GM12878 (cell line): ENCODE results near the gene TROAP. TPM values are rescaled to one million over a fixed set of nuclear protein-coding genes. Genes with fewer than 3 reads are reported as not detected.
"Not testable (repeated sequence)": the region's sequence is repeated elsewhere in the genome, so short reads cannot be mapped to it uniquely, and the experiment has no call there.

Source experiments
- ATAC-seq: fragments of 200-7000 bp; cut with Tn5 transposase; 3 replicates; pipeline ENCODE4 v1.9.1; 2020; ENCODE audit warnings: mild to moderate bottlenecking, moderate library complexity
- BruUV-seq: library from RNA; stranded (reverse); fragments of 400-500 nt; replicated peaks from 2 replicates; lab custom pipeline; 2021; lab: Mats Ljungman, UMichigan
- CTCF ChIA-PET: fragments of 300-600 bp; sonication (Branson Sonifier 250); formaldehyde crosslinking; extraction: SDS; loops from one replicate; lab custom pipeline; 2021; ENCODE audit warnings: inconsistent platforms; lab: Yijun Ruan, JAX
- POLR2A ChIA-PET: fragments of 350-600 bp; formaldehyde crosslinking; extraction: SDS; loops from one replicate; lab custom pipeline; 2021; ENCODE audit warnings: inconsistent platforms; lab: Charles Lee
- RAD21 ChIA-PET: fragments of 300-600 bp; sonication (Branson Sonifier 250); formaldehyde crosslinking; loops from one replicate; lab custom pipeline; 2023; ENCODE audit warnings: antibody characterized with exemption; ENCODE audit not compliant: unreplicated experiment; lab: Charles Lee
- SMC1A ChIA-PET: fragments of 300-600 bp; sonication (Branson Sonifier 250); formaldehyde crosslinking; loops from one replicate; lab custom pipeline; 2023; ENCODE audit not compliant: unreplicated experiment, uncharacterized antibody; lab: Charles Lee
- DNase-seq: peaks from one replicate; pipeline ENCODE4 v3.0.0-alpha.2; 2011; ENCODE audit warnings: low read depth, low spot score
- FAIRE-seq: peaks from 3 replicates; lab custom pipeline; 2011; peaks lifted over from hg19 to GRCh38; lab: Jason Lieb, UNC
- H2AFZ ChIP-seq: 2 replicates; pipeline ENCODE4 v1.6.0; 2011; ENCODE audit warnings: low read depth, low read length, control low read depth; ENCODE audit not compliant: control insufficient read depth
- H3K27ac ChIP-seq: 2 replicates; pipeline ENCODE4 v1.5.1; 2011; ENCODE audit warnings: control low read depth; ENCODE audit not compliant: control insufficient read depth, insufficient read depth
- H3K27me3 ChIP-seq, 2 experiments: replicated peaks in 1 of 2; 2 replicates each; pipeline versions ENCODE4 v1.6.0 to v1.6.1; 2011; ENCODE audit warnings: low read length in 1 of 2; ENCODE audit not compliant: control insufficient read depth in 2 of 2, insufficient read depth in 2 of 2
- H3K36me3 ChIP-seq, 2 experiments: 2 replicates each; pipeline ENCODE4 v1.5.1; 2011; ENCODE audit warnings: low read length in 1 of 2; ENCODE audit not compliant: control insufficient read depth in 2 of 2, insufficient read depth in 2 of 2
- H3K4me1 ChIP-seq: 2 replicates; pipeline ENCODE4 v1.6.1; 2011; ENCODE audit warnings: mild to moderate bottlenecking, low read length, moderate library complexity, mixed read lengths; ENCODE audit not compliant: control insufficient read depth, insufficient read depth
- H3K4me2 ChIP-seq: 2 replicates; pipeline ENCODE4 v1.6.0; 2011; ENCODE audit warnings: control low read depth; ENCODE audit not compliant: control insufficient read depth, insufficient read depth
- H3K4me3 ChIP-seq: fragments of 200-600 bp; sonication (generic); 2 replicates; pipeline ENCODE4 v1.5.1; 2016
- H3K79me2 ChIP-seq: 2 replicates; pipeline ENCODE4 v1.6.0; 2011; ENCODE audit warnings: low read length; ENCODE audit not compliant: control insufficient read depth, insufficient read depth
- H3K9ac ChIP-seq: 2 replicates; pipeline ENCODE4 v1.8.0; 2011; ENCODE audit warnings: low read length, control low read depth, mixed read lengths; ENCODE audit not compliant: control insufficient read depth, insufficient read depth
- H3K9me3 ChIP-seq: replicated peaks from 3 replicates; pipeline ENCODE4 v1.5.1; 2011; ENCODE audit warnings: mild to moderate bottlenecking, low read length; ENCODE audit not compliant: control insufficient read depth, insufficient read depth
- H4K20me1 ChIP-seq: 2 replicates; pipeline ENCODE4 v1.6.0; 2011; ENCODE audit not compliant: control insufficient read depth, insufficient read depth
- WGBS: methylation state at CpG from one replicate; pipeline ENCODE4 v1.1.6; 2016; ENCODE audit warnings: low lambda C conversion rate; ENCODE audit not compliant: insufficient replicate concordance, insufficient coverage; ENCODE audit errors: missing lambda C conversion rate; 5-methylcytosine and 5-hydroxymethylcytosine counted together
- in situ Hi-C: fragments of 300-500 bp; cut with MboI; formaldehyde crosslinking; loops from 9 replicates; pipeline ENCODE4 v1.14.3; 2018; ENCODE audit warnings: mixed read lengths
- intact Hi-C: fragments of 100-400 bp; cut with micrococcal nuclease; formaldehyde crosslinking; loops from one replicate; pipeline ENCODE4 v1.14.2; 2022; ENCODE audit not compliant: unreplicated experiment
- polyA plus RNA-seq, 11 experiments: library from polyadenylated mRNA; depleted of rRNA in 4 of 11; unstranded in 6 of 11; stranded (reverse) in 5 of 11; fragments of >200 nt; fragmentation: Nextera tagmentation in 4 of 11; fragmentation: Illumina TruSeq in 1 of 11; extraction: Ambion mirVana in 4 of 11; extraction: Trizol in 1 of 11; gene quantifications; 1 replicate in 1 of 11; 2 replicates in 10 of 11; pipeline versions ENCODE4 v1.2.1 to v1.2.3, GENCODE V29; 2011 to 2016; ENCODE audit warnings: inconsistent platforms in 2 of 11, missing spikeins in 2 of 11, low read depth in 1 of 11
- total RNA-seq, 4 experiments: library from RNA; depleted of rRNA in 3 of 4; stranded (reverse); fragments of >200 nt in 3 of 4; fragmentation: Illumina TruSeq in 1 of 4; extraction: Trizol in 1 of 4; gene quantifications; 2 replicates each; pipeline versions ENCODE4 v1.2.1 to v1.2.3, GENCODE V29; 2013 to 2021

TROAP gene
- total and polyA plus RNA-seq, 10 of the 15 experiments (the other 5 are each of a cell fraction or from before 2014, with no cell fraction given) = 26.8 to 93.7 (median 52.6) TPM

DNA sequence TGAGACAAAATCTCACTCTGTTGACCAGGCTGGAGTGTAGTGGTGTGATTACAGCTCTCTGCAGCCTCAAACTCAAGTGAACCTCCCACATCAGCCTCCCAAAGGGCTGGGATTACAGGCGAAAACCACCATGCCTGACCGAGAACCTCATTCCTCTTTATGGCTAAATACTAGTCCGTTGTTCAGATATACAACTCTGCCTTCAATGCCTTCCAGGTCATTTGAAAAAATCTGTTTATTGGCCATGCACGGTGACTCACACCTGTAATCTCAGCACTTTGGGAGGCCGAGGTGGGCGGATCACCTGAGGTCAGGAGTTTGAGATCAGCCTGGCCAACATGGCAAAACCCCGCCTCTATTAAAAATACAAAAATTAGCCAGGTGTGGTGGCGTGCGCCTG lies 57.1 kb downstream of the TROAP start:
- H3K27me3 ChIP-seq, RAD21 ChIA-PET: not testable (repeated sequence)
- 94% methylated on average over 9 of the region's 9 CpGs for WGBS

More for the DNA sequence above, 57.1 kb downstream of the TROAP start:
- CTCF ChIA-PET, ATAC-seq, H3K36me3 ChIP-seq, intact Hi-C loops, H4K20me1 ChIP-seq, in situ Hi-C loops, H3K9ac ChIP-seq, H3K4me3 ChIP-seq, H3K4me1 ChIP-seq, FAIRE-seq, H3K9me3 ChIP-seq, SMC1A ChIA-PET, BruUV-seq, POLR2A ChIA-PET, H3K4me2 ChIP-seq, H3K27ac ChIP-seq, DNase-seq, H2AFZ ChIP-seq: not testable (repeated sequence)
- peaks cover 78% of the 10 kb centered on the region for H3K79me2 ChIP-seq

Other genes starting within 250 kb of the TROAP start
Only the 7 nearest of the 11 such genes appear.
- 3,981 and 4,275 TPM in 2 replicates for gene TUBA1B, start 191.9 kb upstream of the TROAP start, total RNA-seq (2014; rRNA removed)
- gene TUBA1B, start 191.9 kb upstream of the TROAP start, total RNA-seq (2014; rRNA removed; fragmentation: Illumina TruSeq; extraction: Trizol) = 2,309 and 2,328 TPM in 2 replicates
- 2,549 and 2,597 TPM in 2 replicates for gene TUBA1B, start 191.9 kb upstream of the TROAP start, total RNA-seq (2021)
- 2,835 and 4,712 TPM in 2 replicates for gene TUBA1B, start 191.9 kb upstream of the TROAP start, polyA plus RNA-seq (2011; rRNA removed)
- gene TUBA1B, start 191.9 kb upstream of the TROAP start, polyA plus RNA-seq (2014; fragmentation: Illumina TruSeq; extraction: Trizol) = 4,423 and 4,647 TPM in 2 replicates
- 1,000 to 10,000 TPM; 2,848 to 3,323 TPM for gene TUBA1B, start 191.9 kb upstream of the TROAP start, polyA plus RNA-seq (2014; fragmentation: Nextera tagmentation; extraction: Ambion mirVana)
- 3,699 TPM in 2 replicates for gene TUBA1B, start 191.9 kb upstream of the TROAP start, polyA plus RNA-seq (2014; rRNA removed)
- 1,000 to 10,000 TPM; 3,405 to 3,731 TPM for gene TUBA1B, start 191.9 kb upstream of the TROAP start, polyA plus RNA-seq (2016; fragmentation: Nextera tagmentation; extraction: Ambion mirVana)
- gene TUBA1A, start 134.2 kb upstream of the TROAP start, total RNA-seq (2014; rRNA removed) = 281 and 336 TPM in 2 replicates
- gene TUBA1A, start 134.2 kb upstream of the TROAP start, total RNA-seq (2014; rRNA removed; fragmentation: Illumina TruSeq; extraction: Trizol) = 188 and 209 TPM in 2 replicates
- 148 and 167 TPM in 2 replicates for gene TUBA1A, start 134.2 kb upstream of the TROAP start, total RNA-seq (2021)
- gene TUBA1A, start 134.2 kb upstream of the TROAP start, polyA plus RNA-seq (2011; rRNA removed) = 78.7 and 129 TPM in 2 replicates
- gene TUBA1A, start 134.2 kb upstream of the TROAP start, polyA plus RNA-seq (2014; fragmentation: Illumina TruSeq; extraction: Trizol) = 340 and 395 TPM in 2 replicates
- 100 to 1,000 TPM; 431 to 496 TPM for gene TUBA1A, start 134.2 kb upstream of the TROAP start, polyA plus RNA-seq (2014; fragmentation: Nextera tagmentation; extraction: Ambion mirVana)
- gene TUBA1A, start 134.2 kb upstream of the TROAP start, polyA plus RNA-seq (2014; rRNA removed) = 259 and 311 TPM in 2 replicates
- gene TUBA1A, start 134.2 kb upstream of the TROAP start, polyA plus RNA-seq (2016; fragmentation: Nextera tagmentation; extraction: Ambion mirVana) = 100 to 1,000 TPM; 200 to 217 TPM
- 449 and 453 TPM in 2 replicates for gene TUBA1C, start 58.2 kb upstream of the TROAP start, total RNA-seq (2014; rRNA removed)
- gene TUBA1C, start 58.2 kb upstream of the TROAP start, total RNA-seq (2014; rRNA removed; fragmentation: Illumina TruSeq; extraction: Trizol) = 333 and 343 TPM in 2 replicates
- gene TUBA1C, start 58.2 kb upstream of the TROAP start, total RNA-seq (2021) = 318 and 323 TPM in 2 replicates
- gene TUBA1C, start 58.2 kb upstream of the TROAP start, polyA plus RNA-seq (2011; rRNA removed) = 406 and 821 TPM in 2 replicates
- 958 and 1,003 TPM in 2 replicates for gene TUBA1C, start 58.2 kb upstream of the TROAP start, polyA plus RNA-seq (2014; fragmentation: Illumina TruSeq; extraction: Trizol)
- 100 to 1,000 TPM; 285 to 374 TPM for gene TUBA1C, start 58.2 kb upstream of the TROAP start, polyA plus RNA-seq (2014; fragmentation: Nextera tagmentation; extraction: Ambion mirVana)
- 716 and 733 TPM in 2 replicates for gene TUBA1C, start 58.2 kb upstream of the TROAP start, polyA plus RNA-seq (2014; rRNA removed)
- 100 to 1,000 TPM; 432 to 449 TPM for gene TUBA1C, start 58.2 kb upstream of the TROAP start, polyA plus RNA-seq (2016; fragmentation: Nextera tagmentation; extraction: Ambion mirVana)
- gene PRPH, start 28.1 kb upstream of the TROAP start, total RNA-seq (2014; rRNA removed) = 0.22 and 0.23 TPM in 2 replicates
- 0.09 TPM in 1 of 2 replicates, not detected in the other for gene PRPH, start 28.1 kb upstream of the TROAP start, total RNA-seq (2014; rRNA removed; fragmentation: Illumina TruSeq; extraction: Trizol)
- gene PRPH, start 28.1 kb upstream of the TROAP start, total RNA-seq (2021) = 0.31 TPM in 1 of 2 replicates, not detected in the other
- not detected in 2 replicates for gene PRPH, start 28.1 kb upstream of the TROAP start, polyA plus RNA-seq (2011; rRNA removed)
- gene PRPH, start 28.1 kb upstream of the TROAP start, polyA plus RNA-seq (2014; fragmentation: Illumina TruSeq; extraction: Trizol) = 0.09 TPM in 1 of 2 replicates, not detected in the other
- gene PRPH, start 28.1 kb upstream of the TROAP start, polyA plus RNA-seq (2014; fragmentation: Nextera tagmentation; extraction: Ambion mirVana) = under 1 TPM; 0.11 to 0.16 TPM
- 0.19 TPM in 1 of 2 replicates, not detected in the other for gene PRPH, start 28.1 kb upstream of the TROAP start, polyA plus RNA-seq (2014; rRNA removed)
- under 1 TPM in 1 of 2 experiments, not detected in 1; 0.45 TPM for gene PRPH, start 28.1 kb upstream of the TROAP start, polyA plus RNA-seq (2016; fragmentation: Nextera tagmentation; extraction: Ambion mirVana)
- not detected in 2 replicates for gene C1QL4, start 13.9 kb downstream of the TROAP start, total RNA-seq (2014; rRNA removed)
- not detected in 2 replicates for gene C1QL4, start 13.9 kb downstream of the TROAP start, total RNA-seq (2014; rRNA removed; fragmentation: Illumina TruSeq; extraction: Trizol)
- not detected in 2 replicates for gene C1QL4, start 13.9 kb downstream of the TROAP start, total RNA-seq (2021)
- gene C1QL4, start 13.9 kb downstream of the TROAP start, polyA plus RNA-seq (2011; rRNA removed) = not detected in 2 replicates
- gene C1QL4, start 13.9 kb downstream of the TROAP start, polyA plus RNA-seq (2014; fragmentation: Illumina TruSeq; extraction: Trizol) = not detected in 2 replicates
- not detected for gene C1QL4, start 13.9 kb downstream of the TROAP start, polyA plus RNA-seq (2014; fragmentation: Nextera tagmentation; extraction: Ambion mirVana)
- 0.05 TPM in 1 of 2 replicates, not detected in the other for gene C1QL4, start 13.9 kb downstream of the TROAP start, polyA plus RNA-seq (2014; rRNA removed)
- gene C1QL4, start 13.9 kb downstream of the TROAP start, polyA plus RNA-seq (2016; fragmentation: Nextera tagmentation; extraction: Ambion mirVana) = not detected
- gene DNAJC22, start 23.6 kb downstream of the TROAP start, total RNA-seq (2014; rRNA removed) = 0.05 and 0.11 TPM in 2 replicates
- 0.09 TPM in 2 replicates for gene DNAJC22, start 23.6 kb downstream of the TROAP start, total RNA-seq (2014; rRNA removed; fragmentation: Illumina TruSeq; extraction: Trizol)
- 0.15 and 0.19 TPM in 2 replicates for gene DNAJC22, start 23.6 kb downstream of the TROAP start, total RNA-seq (2021)
- gene DNAJC22, start 23.6 kb downstream of the TROAP start, polyA plus RNA-seq (2011; rRNA removed) = 0.61 and 0.82 TPM in 2 replicates
- 0.06 and 0.10 TPM in 2 replicates for gene DNAJC22, start 23.6 kb downstream of the TROAP start, polyA plus RNA-seq (2014; fragmentation: Illumina TruSeq; extraction: Trizol)
- gene DNAJC22, start 23.6 kb downstream of the TROAP start, polyA plus RNA-seq (2014; fragmentation: Nextera tagmentation; extraction: Ambion mirVana) = not detected
- 0.20 and 0.44 TPM in 2 replicates for gene DNAJC22, start 23.6 kb downstream of the TROAP start, polyA plus RNA-seq (2014; rRNA removed)
- gene DNAJC22, start 23.6 kb downstream of the TROAP start, polyA plus RNA-seq (2016; fragmentation: Nextera tagmentation; extraction: Ambion mirVana) = under 1 TPM in 1 of 2 experiments, not detected in 1; 0.13 TPM
- 17.2 and 23.0 TPM in 2 replicates for gene SPATS2, start 44.2 kb downstream of the TROAP start, total RNA-seq (2014; rRNA removed)
- gene SPATS2, start 44.2 kb downstream of the TROAP start, total RNA-seq (2014; rRNA removed; fragmentation: Illumina TruSeq; extraction: Trizol) = 29.6 and 30.0 TPM in 2 replicates
- 22.7 and 26.2 TPM in 2 replicates for gene SPATS2, start 44.2 kb downstream of the TROAP start, total RNA-seq (2021)
- gene SPATS2, start 44.2 kb downstream of the TROAP start, polyA plus RNA-seq (2011; rRNA removed) = 54.2 and 76.7 TPM in 2 replicates
- 36.0 and 39.8 TPM in 2 replicates for gene SPATS2, start 44.2 kb downstream of the TROAP start, polyA plus RNA-seq (2014; fragmentation: Illumina TruSeq; extraction: Trizol)
- 10 to 100 TPM in 1 of 2 experiments, 1 to 10 TPM in 1; 9.0 to 12.9 TPM for gene SPATS2, start 44.2 kb downstream of the TROAP start, polyA plus RNA-seq (2014; fragmentation: Nextera tagmentation; extraction: Ambion mirVana)
- 25.2 TPM in 2 replicates for gene SPATS2, start 44.2 kb downstream of the TROAP start, polyA plus RNA-seq (2014; rRNA removed)
- gene SPATS2, start 44.2 kb downstream of the TROAP start, polyA plus RNA-seq (2016; fragmentation: Nextera tagmentation; extraction: Ambion mirVana) = 10 to 100 TPM; 28.8 to 36.9 TPM